ENCODE results near the gene TRIM49.
"Not testable (repeated sequence)": the region's sequence is repeated elsewhere in the genome, so short reads cannot be mapped to it uniquely, and the experiment has no call there.

The TRIM49 gene

GRCh38 chr11:89808475-89808874, at the start of gene TRIM49:
Gene TRIM49, minus strand, starts transcription at chr11:89808575. Its CDS starts 4,106 bp downstream, at chr11:89804469.
- FAIRE-seq: not testable (repeated sequence)

- not testable (repeated sequence) for FAIRE-seq
These were observed 18.3 kb upstream of the TRIM49 start for GRCh38 chr11:89826694-89827093.

- FAIRE-seq: not testable (repeated sequence)
These were observed 11.6 kb upstream of the TRIM49 start for GRCh38 chr11:89820008-89820407.

- not testable (repeated sequence) for FAIRE-seq
These were observed 5.2 kb upstream of the TRIM49 start for GRCh38 chr11:89813535-89813934.

- FAIRE-seq: not testable (repeated sequence)
These were observed 20.8 kb downstream of the TRIM49 start for GRCh38 chr11:89787506-89788063.

- FAIRE-seq: not testable (repeated sequence)
These were observed 22.6 kb downstream of the TRIM49 start for GRCh38 chr11:89785726-89786125.

GRCh38 chr11:89750822-89751221, 57.6 kb downstream of the TRIM49 start:
- FAIRE-seq: not testable (repeated sequence)

Measured in TTC549 (cell line).